ENCODE measurements around the gene BTG4. TPM values are rescaled to one million over a fixed set of nuclear protein-coding genes. Genes with fewer than 3 reads are reported as not detected.

Gene BTG4
- total and polyA plus RNA-seq, 2 of the 8 experiments (the other 6 are each of a cell fraction or from before 2014, with no cell fraction given): 0.06 TPM; not detected in 1

DNA sequence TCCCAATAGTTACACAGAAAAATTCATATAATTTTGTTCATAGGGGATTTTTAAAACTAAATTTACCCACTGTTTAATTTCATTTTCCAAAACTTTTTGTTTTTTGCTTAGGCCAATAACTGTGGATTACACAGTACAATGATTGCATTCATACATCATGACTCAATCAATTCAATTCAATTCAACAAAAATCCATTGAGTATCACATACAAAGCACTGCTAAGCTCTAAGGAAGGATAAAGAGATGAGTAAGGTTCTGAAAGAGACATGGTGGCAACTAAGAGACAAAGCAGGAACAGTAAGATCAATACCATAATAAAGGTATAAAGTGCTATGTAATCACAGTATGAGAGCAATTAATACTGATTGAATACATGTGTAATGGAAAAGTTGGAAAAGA is 18.9 kb upstream of the BTG4 start:
- Histone ChIP-seq H3K4me3 (ENCODE audit: extremely low read depth in 1 of 4, insufficient read depth in 2 of 4, low read depth in 3 of 4, low read length in 4 of 4) (no peak overlapping the region), H3K9me3 (ENCODE audit: insufficient read depth in 2 of 2, low read depth in 1 of 2, low read length in 1 of 2) (no peaks in the 10 kb centered on the region), H2BK20ac (ENCODE audit: low read length) (no peak overlapping the region), H4K5ac (ENCODE audit: insufficient read length, low read depth, low read length) (no peak overlapping the region), H2AK5ac (ENCODE audit: low read depth, low read length) (no peak overlapping the region), H3K9ac (replicated peaks in 1 of 4; ENCODE audit: extremely low read depth in 1 of 4, low read depth in 3 of 4, low read length in 3 of 4) (no peak overlapping the region), H3K79me2 (ENCODE audit: control insufficient read depth in 1 of 2, insufficient read depth in 2 of 2, low read length in 2 of 2) (no peaks in the 10 kb centered on the region), H3K56ac (replicated peaks; ENCODE audit: insufficient read length, low read depth, low read length) (no peak overlapping the region), H3K79me1 (ENCODE audit: low read depth, low read length) (no peaks in the 10 kb centered on the region), H2AFZ (ENCODE audit: low read length) (no peak overlapping the region), H2BK12ac (ENCODE audit: low read depth, low read length) (no peak overlapping the region), H4K8ac (ENCODE audit: extremely low read depth, insufficient read depth, low read length) (no peak overlapping the region), H2BK15ac (ENCODE audit: low read length) (no peak overlapping the region), H3K4me2 (ENCODE audit: insufficient read depth in 1 of 2, low read depth in 2 of 2, low read length in 2 of 2) (no peak overlapping the region), H4K91ac (replicated peaks; ENCODE audit: insufficient read length, low read length) (no peak overlapping the region), H3K27me3 (replicated peaks in 1 of 4; ENCODE audit: control insufficient read depth in 3 of 4, extremely low read depth in 1 of 4, insufficient read depth in 3 of 4, low read length in 3 of 4) (no peaks in the 10 kb centered on the region; a peak in 1 of 7 replicates), H3K4ac (replicated peaks; ENCODE audit: insufficient read length, low read depth, low read length) (no peak overlapping the region), H3K27ac (ENCODE audit: low read depth, low read length) (no peak overlapping the region), H3K36me3 (ENCODE audit: control insufficient read depth in 2 of 4, insufficient read depth in 4 of 4, low read length in 3 of 4) (no peaks in the 10 kb centered on the region), H2BK120ac (replicated peaks; ENCODE audit: low read depth, low read length) (no peak overlapping the region), H3K23me2 (ENCODE audit: low read depth, low read length) (no peaks in the 10 kb centered on the region), H4K20me1 (replicated peaks in 1 of 2; ENCODE audit: control insufficient read depth in 1 of 2, insufficient read depth in 2 of 2, low read length in 2 of 2) (no peaks in the 10 kb centered on the region), H3K23ac (ENCODE audit: insufficient read length) (no peak overlapping the region), H3K4me1 (replicated peaks in 1 of 4; ENCODE audit: control insufficient read depth in 3 of 4, insufficient read depth in 4 of 4, low read length in 3 of 4) (peaks cover 0 to 4% (median 0%) of the 10 kb centered on the region in 4 experiments; a peak in 1 of 7 replicates), H2BK5ac (ENCODE audit: low read depth, low read length) (no peak overlapping the region), H3K14ac (ENCODE audit: insufficient read length) (no peak overlapping the region), H3K18ac (ENCODE audit: extremely low read depth, low read length) (no peak overlapping the region)
- CTCF ChIA-PET (ENCODE audit: partially characterized antibody): interaction anchor here (1.1 to 1.2 kb wide), 2 partner anchors 33 to 304 kb away, joined by 3 to 4 read pairs; no protein-coding TSS in a partner anchor
- FAIRE-seq (no peak), DNase-seq (ENCODE audit: low read depth in 1 of 2, low spot score in 2 of 2) (no peak)
- TF ChIP-seq SP1 (IDR thresholded peaks at IDR 0.05; ENCODE audit: low read depth, low read length) (no peak), GABPA (IDR thresholded peaks at IDR 0.05; ENCODE audit: borderline replicate concordance, insufficient read depth, low read length) (no peak), EGR1 (IDR thresholded peaks at IDR 0.05; ENCODE audit: borderline replicate concordance, low read depth, low read length) (no peak), PHF8 (conservative IDR thresholded peaks at IDR 0.05; ENCODE audit: low read depth, low read length) (no peak), RNF2 (IDR thresholded peaks at IDR 0.05; ENCODE audit: borderline replicate concordance, low read depth, low read length, missing control alignments, poor library complexity, severe bottlenecking) (no peak), KDM5A (IDR thresholded peaks at IDR 0.05; ENCODE audit: low read length) (no peak), GTF2F1 (IDR thresholded peaks at IDR 0.05; ENCODE audit: borderline replicate concordance, low read depth, low read length) (no peak), SIRT6 (IDR thresholded peaks at IDR 0.05; ENCODE audit: low read length) (no peak), RFX5 (IDR thresholded peaks at IDR 0.05; ENCODE audit: borderline replicate concordance, low read depth, low read length) (no peak), POU5F1 (IDR thresholded peaks at IDR 0.05; ENCODE audit: low read depth, low read length) (no peak)
- POLR2A ChIA-PET (ENCODE audit: partially characterized antibody): interaction anchor here (0.9 to 1.4 kb wide), 3 partner anchors 9 to 33 kb away, joined by 3 to 4 read pairs (median 3); no protein-coding TSS in a partner anchor

Data from H1 (cell line).